IMR-90 (cell line): Measurements from ENCODE around the gene IGLL5. TPM values are rescaled to one million over a fixed set of nuclear protein-coding genes. Genes with fewer than 3 reads are reported as not detected.

ENCODE experiments used
- ATAC-seq: fragments of 200-7000 bp; cut with Tn5 transposase; 2 replicates; pipeline ENCODE4 v1.9.1; 2020; ENCODE audit warnings: low read depth, mild to moderate bottlenecking, moderate library complexity
- BruUV-seq: library from RNA; stranded (reverse); fragments of 400-500 nt; replicated peaks from 2 replicates; lab custom pipeline; 2021; lab: Mats Ljungman, UMichigan
- CTCF ChIA-PET: fragments of 300-600 bp; formaldehyde crosslinking; extraction: SDS; loops from one replicate; lab custom pipeline; 2021; ENCODE audit warnings: antibody characterized with exemption; lab: Yijun Ruan, JAX
- POLR2A ChIA-PET: fragments of 300-600 bp; sonication (Branson Sonifier 250); formaldehyde crosslinking; loops from one replicate; lab custom pipeline; 2022; ENCODE audit warnings: antibody characterized with exemption; ENCODE audit not compliant: unreplicated experiment; lab: Charles Lee
- DNase-seq: peaks from one replicate; pipeline ENCODE4 v3.0.0; 2013
- H2AFZ ChIP-seq: replicated peaks from 2 replicates; pipeline ENCODE3; 2013; ENCODE audit warnings: low read length, mild to moderate bottlenecking; ENCODE audit not compliant: poor library complexity
- H2AK5ac ChIP-seq: 2 replicates; pipeline ENCODE4 v1.6.1; 2013; ENCODE audit warnings: low read depth, low read length, inconsistent platforms
- H2AK9ac ChIP-seq: replicated peaks from 2 replicates; pipeline ENCODE3; 2013; ENCODE audit warnings: mild to moderate bottlenecking, low read depth, low read length, moderate library complexity; ENCODE audit not compliant: poor library complexity
- H2BK120ac ChIP-seq: 2 replicates; pipeline ENCODE4 v1.6.1; 2013; ENCODE audit warnings: low read depth, low read length, inconsistent platforms
- H2BK15ac ChIP-seq: 3 replicates; pipeline ENCODE4 v1.6.1; 2013; ENCODE audit warnings: low read depth, low read length, inconsistent platforms
- H2BK20ac ChIP-seq: 2 replicates; pipeline ENCODE4 v1.6.1; 2013; ENCODE audit warnings: low read depth, mild to moderate bottlenecking, inconsistent platforms, low read length, moderate library complexity
- H2BK5ac ChIP-seq: 2 replicates; pipeline ENCODE4 v1.6.1; 2013; ENCODE audit warnings: mild to moderate bottlenecking, low read depth, low read length, inconsistent platforms; ENCODE audit not compliant: poor library complexity, severe bottlenecking
- H3K14ac ChIP-seq: replicated peaks from 2 replicates; pipeline ENCODE4 v1.6.1; 2013; ENCODE audit warnings: low read depth, low read length, inconsistent platforms
- H3K18ac ChIP-seq: 2 replicates; pipeline ENCODE4 v1.6.1; 2013; ENCODE audit warnings: low read depth, low read length, control low read depth
- H3K23ac ChIP-seq: 2 replicates; pipeline ENCODE4 v1.6.1; 2013; ENCODE audit warnings: low read depth, low read length, inconsistent platforms
- H3K27ac ChIP-seq: 2 replicates; pipeline ENCODE4 v1.5.1; 2013; ENCODE audit warnings: mild to moderate bottlenecking, control low read depth, low read length; ENCODE audit not compliant: insufficient read depth
- H3K27me3 ChIP-seq: 2 replicates; pipeline ENCODE4 v1.6.1; 2013; ENCODE audit warnings: low read length; ENCODE audit not compliant: control insufficient read depth, insufficient read depth
- H3K36me3 ChIP-seq: 2 replicates; pipeline ENCODE4 v1.6.1; 2013; ENCODE audit warnings: low read length, mixed read lengths; ENCODE audit not compliant: control insufficient read depth, insufficient read depth
- H3K4ac ChIP-seq: 2 replicates; pipeline ENCODE4 v1.6.1; 2013; ENCODE audit warnings: low read depth, low read length, inconsistent platforms
- H3K4me1 ChIP-seq: 2 replicates; pipeline ENCODE4 v1.6.1; 2013; ENCODE audit warnings: low read length, mixed read lengths; ENCODE audit not compliant: control insufficient read depth, insufficient read depth
- H3K4me2 ChIP-seq: 2 replicates; pipeline ENCODE4 v1.6.1; 2013; ENCODE audit warnings: low read depth, mild to moderate bottlenecking, control low read depth, low read length, moderate library complexity
- H3K4me3 ChIP-seq: 2 replicates; pipeline ENCODE4 v1.5.1; 2013; ENCODE audit warnings: low read depth, mild to moderate bottlenecking, control low read depth, low read length, moderate library complexity; ENCODE audit not compliant: insufficient read depth
- H3K56ac ChIP-seq: 2 replicates; pipeline ENCODE4 v1.6.1; 2013; ENCODE audit warnings: low read length, inconsistent platforms; ENCODE audit not compliant: insufficient read depth; ENCODE audit errors: extremely low read depth
- H3K79me1 ChIP-seq, 2 experiments: 2 replicates each; pipeline ENCODE4 v1.6.1; 2013; ENCODE audit warnings: low read length in 2 of 2, inconsistent platforms in 1 of 2, low read depth in 1 of 2
- H3K9ac ChIP-seq: 2 replicates; pipeline ENCODE4 v1.6.1; 2013; ENCODE audit warnings: low read depth, low read length, control low read depth
- H3K9me1 ChIP-seq: 2 replicates; pipeline ENCODE4 v1.6.1; 2013; ENCODE audit warnings: low read length, inconsistent platforms; ENCODE audit not compliant: insufficient read depth
- H3K9me3 ChIP-seq: 2 replicates; pipeline ENCODE4 v1.6.1; 2013; ENCODE audit warnings: low read length; ENCODE audit not compliant: control insufficient read depth, insufficient read depth
- H4K20me1 ChIP-seq: 2 replicates; pipeline ENCODE4 v1.6.1; 2013; ENCODE audit warnings: low read length, inconsistent platforms; ENCODE audit not compliant: insufficient read depth
- H4K5ac ChIP-seq: 2 replicates; pipeline ENCODE4 v1.6.1; 2013; ENCODE audit warnings: mild to moderate bottlenecking, low read depth, low read length, control low read depth
- H4K8ac ChIP-seq, 2 experiments: 2 replicates each; pipeline ENCODE4 v1.6.1; 2013; ENCODE audit warnings: low read depth in 2 of 2, low read length in 2 of 2, control low read depth in 1 of 2, inconsistent platforms in 1 of 2
- H4K91ac ChIP-seq: 2 replicates; pipeline ENCODE4 v1.6.1; 2013; ENCODE audit warnings: low read depth, low read length, inconsistent platforms; ENCODE audit not compliant: insufficient read depth
- BHLHE40 ChIP-seq: fragments of 150-350 bp; IDR thresholded peaks from 2 replicates; pipeline ENCODE4 v1.6.1; 2016; ENCODE audit warnings: mild to moderate bottlenecking, low read depth, low read length
- CEBPB ChIP-seq: IDR thresholded peaks from 2 replicates; pipeline ENCODE4 v1.6.1; 2012; ENCODE audit warnings: low read depth, low read length, improper control_type of control experiment
- CHD1 ChIP-seq: IDR thresholded peaks from 2 replicates; pipeline ENCODE4 v1.6.1; 2012; ENCODE audit warnings: low read depth, low read length, improper control_type of control experiment
- CTCF ChIP-seq: conservative IDR thresholded peaks from 2 replicates; pipeline ENCODE4 v1.5.1; 2012; ENCODE audit warnings: mild to moderate bottlenecking, low read depth, low read length, improper control_type of control experiment
- ELK1 ChIP-seq: fragments of 150-350 bp; IDR thresholded peaks from 2 replicates; pipeline ENCODE4 v1.6.1; 2016; ENCODE audit warnings: low read depth, mild to moderate bottlenecking, low read length, moderate library complexity, borderline replicate concordance
- FOS ChIP-seq: fragments of 150-350 bp; IDR thresholded peaks from 2 replicates; pipeline ENCODE4 v1.6.1; 2016; ENCODE audit warnings: low read depth, low read length
- MAFK ChIP-seq: IDR thresholded peaks from 2 replicates; pipeline ENCODE4 v1.6.1; 2012; ENCODE audit warnings: low read depth, low read length, improper control_type of control experiment
- MAZ ChIP-seq: IDR thresholded peaks from 2 replicates; pipeline ENCODE4 v1.6.1; 2012; ENCODE audit warnings: low read depth, mild to moderate bottlenecking, low read length, improper control_type of control experiment, moderate library complexity, borderline replicate concordance
- MXI1 ChIP-seq: IDR thresholded peaks from 2 replicates; pipeline ENCODE4 v1.6.1; 2012; ENCODE audit warnings: low read depth, mild to moderate bottlenecking, low read length, moderate library complexity, borderline replicate concordance
- NFE2L2 ChIP-seq: fragments of 150-350 bp; IDR thresholded peaks from 2 replicates; pipeline ENCODE4 v1.6.1; 2016; ENCODE audit warnings: low read depth, mild to moderate bottlenecking, low read length
- POLR2A ChIP-seq: IDR thresholded peaks from 2 replicates; pipeline ENCODE4 v1.6.1; 2012; ENCODE audit warnings: mild to moderate bottlenecking, low read depth, low read length
- RAD21 ChIP-seq: IDR thresholded peaks from 2 replicates; pipeline ENCODE4 v1.6.1; 2012; ENCODE audit warnings: low read length, improper control_type of control experiment
- RCOR1 ChIP-seq: IDR thresholded peaks from 2 replicates; pipeline ENCODE4 v1.6.1; 2012; ENCODE audit warnings: mild to moderate bottlenecking, low read length, improper control_type of control experiment; ENCODE audit not compliant: insufficient replicate concordance
- RFX5 ChIP-seq: IDR thresholded peaks from 2 replicates; pipeline ENCODE4 v1.8.0; 2012; ENCODE audit warnings: low read depth, mild to moderate bottlenecking, low read length, moderate library complexity
- SMC3 ChIP-seq: fragments of 150-350 bp; IDR thresholded peaks from 2 replicates; pipeline ENCODE4 v1.6.1; 2016; ENCODE audit warnings: low read depth, mild to moderate bottlenecking, antibody characterized with exemption, low read length, moderate library complexity
- USF2 ChIP-seq: fragments of 150-350 bp; IDR thresholded peaks from 2 replicates; pipeline ENCODE4 v1.6.1; 2017; ENCODE audit warnings: mild to moderate bottlenecking, antibody characterized with exemption, low read length, low read depth
- WGBS, 2 experiments: methylation state at CpG; one replicate each; pipeline versions ENCODE4 v1.1.5 to v1.1.7; 2013; ENCODE audit warnings: missing lambda C conversion rate in 2 of 2; ENCODE audit not compliant: insufficient read length in 1 of 2; ENCODE audit errors: extremely low coverage in 2 of 2; 5-methylcytosine and 5-hydroxymethylcytosine counted together
- dilution Hi-C: fragments of 300-500 bp; cut with HindIII; formaldehyde crosslinking; loops from one replicate; pipeline ENCODE4 v1.14.3; 2018; ENCODE audit warnings: low sequenced_read_pairs; ENCODE audit not compliant: unreplicated experiment
- in situ Hi-C: fragments of 300-500 bp; cut with MboI; formaldehyde crosslinking; loops from 3 replicates; pipeline ENCODE4 v1.14.3; 2019; ENCODE audit warnings: low sequenced_read_pairs, inconsistent platforms, mixed read lengths
- intact Hi-C: fragments of 100-400 bp; cut with micrococcal nuclease; formaldehyde crosslinking; loops from 2 replicates; pipeline ENCODE4 v1.10.0; 2022
- polyA plus RNA-seq, 3 experiments: library from polyadenylated mRNA; depleted of rRNA; stranded (reverse); fragments of >200 nt; gene quantifications; 2 replicates each; pipeline ENCODE4 v1.2.3, GENCODE V29; 2012; ENCODE audit warnings: low replicate concordance in 1 of 3
- total RNA-seq: library from RNA; depleted of rRNA; stranded (reverse); fragments of >200 nt; gene quantifications from 2 replicates; pipeline ENCODE4 v1.2.3, GENCODE V29; 2012

IGLL5 gene
- total and polyA plus RNA-seq, 2 of the 4 experiments (the other 2 are of a cell fraction): not detected

GRCh38 chr22:22935056-22935545 lies 47.5 kb downstream of the IGLL5 start:
- H3K14ac ChIP-seq: no peak overlapping the region
- TF ChIP-seq RAD21 (no peak), MAFK (no peak), MAZ (no peak), RFX5 (no peak), FOS (no peak), CEBPB (no peak), USF2 (no peak), ELK1 (no peak), RCOR1 (no peak), BHLHE40 (no peak), CHD1 (no peak), SMC3 (no peak), MXI1 (no peak), NFE2L2 (no peak), CTCF (no peak), POLR2A (no peak)
- no peak overlapping the region for H2BK20ac ChIP-seq
- H3K4me2 ChIP-seq: no peak overlapping the region
- dilution Hi-C loops: no loop called here
- no peak overlapping the region for H4K91ac ChIP-seq
- no peak overlapping the region for H2AK9ac ChIP-seq
- H3K27ac ChIP-seq: no peak overlapping the region
- intact Hi-C loops: no loop called here
- ATAC-seq: no peak
- H2AFZ ChIP-seq: no peak overlapping the region
- H4K5ac ChIP-seq: no peak overlapping the region
- no peak for DNase-seq
- H3K4me1 ChIP-seq: no peaks in the 10 kb centered on the region
- H3K4ac ChIP-seq: no peak overlapping the region
- no peak overlapping the region for H2BK5ac ChIP-seq
- no TSS peak for BruUV-seq
- H3K9ac ChIP-seq: no peak overlapping the region
- ChIA-PET CTCF (no interaction called here), POLR2A (no interaction called here)
- H3K27me3 ChIP-seq: peaks cover 6% of the 10 kb centered on the region
- no peak overlapping the region for H2BK15ac ChIP-seq
- no peaks in the 10 kb centered on the region for H3K9me1 ChIP-seq
- no peaks in the 10 kb centered on the region for H3K79me1 ChIP-seq
- no peaks in the 10 kb centered on the region for H4K20me1 ChIP-seq
- no peaks in the 10 kb centered on the region for H3K9me3 ChIP-seq
- in situ Hi-C loops: no loop called here
- H3K36me3 ChIP-seq: no peaks in the 10 kb centered on the region
- 100% methylated on average over 1 of the region's 3 CpGs; no CpG with 5 or more reads in 1 of the 2 experiments for WGBS, 2 experiments
- no peak overlapping the region for H3K4me3 ChIP-seq
- no peak overlapping the region for H4K8ac ChIP-seq
- H2AK5ac ChIP-seq: no peak overlapping the region
- H3K56ac ChIP-seq: no peak overlapping the region
- H3K18ac ChIP-seq: no peak overlapping the region
- H2BK120ac ChIP-seq: no peak overlapping the region
- no peak overlapping the region for H3K23ac ChIP-seq
